ENCODE measurements around the gene AMD1.
A peak's percentile ranks its signal among the peaks of the same experiment; 100 is the strongest.

Gene AMD1

DNA sequence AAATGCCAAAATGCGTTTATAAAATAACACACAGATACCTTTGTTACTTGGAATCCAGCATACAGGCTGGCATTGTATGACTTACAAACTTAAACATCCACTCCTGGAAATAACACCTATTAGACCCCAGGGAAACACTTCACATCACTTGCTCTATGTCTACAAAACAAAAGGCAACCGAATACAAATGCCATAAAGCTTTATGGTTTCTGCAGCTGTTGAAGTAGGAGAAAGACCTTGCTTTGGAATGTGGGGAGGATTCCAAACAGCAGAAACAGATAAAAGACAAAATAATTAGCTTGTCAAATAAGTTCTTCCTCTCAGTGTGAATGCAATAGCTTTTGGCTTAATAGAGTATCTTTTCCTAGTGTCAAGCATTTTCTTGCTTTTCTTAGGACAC, 9.8 kb upstream of the AMD1 start:
- no peak overlapping the region for H3K27ac ChIP-seq
- no peak for TF ChIP-seq CTCF (IDR thresholded peaks at IDR 0.05)
- H3K4me3 ChIP-seq: no peak overlapping the region
- DNase-seq (ENCODE audit: low spot score): no peak

GRCh38 chr6:110874880-110875547, 429 bp downstream of the AMD1 start:
- peak; percentile 77 for DNase-seq (ENCODE audit: low spot score)
- Histone ChIP-seq H3K27ac (peak overlapping the region; percentile 93 to 96), H3K4me3 (peak overlapping the region; percentile 87)
- TF ChIP-seq CTCF (IDR thresholded peaks at IDR 0.05): no peak

- H3K4me3 ChIP-seq: peak overlapping the region; percentile 87
- H3K27ac ChIP-seq: peak overlapping the region; percentile 93 to 96
- no peak for TF ChIP-seq CTCF (IDR thresholded peaks at IDR 0.05)
- DNase-seq (ENCODE audit: low spot score): no peak
These were observed 1.1 kb downstream of the AMD1 start for GRCh38 chr6:110875548-110876169.

DNA sequence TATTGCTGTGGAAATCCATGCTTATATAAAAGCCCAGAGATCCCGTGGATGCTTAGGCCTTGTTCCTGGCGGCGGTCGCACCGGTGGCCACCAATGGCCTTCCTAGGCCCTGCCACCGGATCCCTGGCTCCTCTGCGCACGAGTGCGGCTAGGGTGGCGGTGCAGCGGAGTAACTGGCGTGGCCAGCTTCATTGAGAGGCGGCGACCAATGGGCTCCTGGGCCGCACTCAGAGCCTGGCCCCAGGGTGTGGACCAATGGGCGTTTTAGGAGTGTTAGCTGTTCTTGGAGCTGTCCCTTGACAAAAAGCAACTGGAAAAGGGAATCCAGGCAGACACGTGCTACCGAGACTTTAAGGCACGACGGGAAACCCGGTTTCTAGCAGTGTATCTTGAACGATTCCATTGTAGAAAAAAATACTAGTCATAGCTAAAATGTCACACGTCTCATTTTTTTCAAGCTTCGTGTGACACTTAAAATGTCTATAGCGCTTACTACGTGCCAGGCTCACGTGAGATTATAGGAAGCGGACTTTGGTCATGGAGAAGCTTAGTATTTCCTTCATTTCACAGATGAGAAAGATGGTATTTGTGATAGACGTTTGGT, 1.7 kb downstream of the AMD1 start:
- no peak for TF ChIP-seq CTCF (IDR thresholded peaks at IDR 0.05)
- DNase-seq (ENCODE audit: low spot score): peak; percentile 95
- Histone ChIP-seq H3K4me3 (peak overlapping the region; percentile 87), H3K27ac (peak overlapping the region; percentile 93 to 96)

- H3K27ac ChIP-seq: peak overlapping the region; percentile 10 to 96
- TF ChIP-seq CTCF (IDR thresholded peaks at IDR 0.05): no peak
- H3K4me3 ChIP-seq: peak overlapping the region; percentile 87
- no peak for DNase-seq (ENCODE audit: low spot score)
These were observed 2.4 kb downstream of the AMD1 start for GRCh38 chr6:110876806-110877564.

DNA sequence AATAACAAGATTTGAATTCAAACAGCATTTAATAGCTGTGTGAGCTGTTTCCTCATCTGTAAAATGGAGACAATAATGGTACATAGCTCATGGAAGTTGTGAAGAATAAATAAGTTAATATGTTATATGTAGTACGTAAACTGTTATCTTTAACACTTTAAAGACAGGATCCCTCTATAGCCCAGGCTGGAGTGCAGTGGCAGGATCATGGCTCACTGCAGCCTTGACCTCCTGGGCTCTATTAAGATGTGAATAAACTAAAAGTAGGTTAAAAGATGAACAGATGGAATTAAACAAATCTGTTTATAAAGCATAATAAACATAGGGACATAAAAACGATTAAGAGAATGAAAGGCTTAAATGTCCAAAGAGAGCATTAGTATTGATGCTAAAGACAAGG, 3.0 kb downstream of the AMD1 start:
- DNase-seq (ENCODE audit: low spot score): no peak
- TF ChIP-seq CTCF (IDR thresholded peaks at IDR 0.05): no peak
- H3K27ac ChIP-seq: peak overlapping the region in 1 of 2 donors; percentile 10
- H3K4me3 ChIP-seq: peak overlapping the region; percentile 87
